ENCODE results near the gene ZBTB12.

Gene ZBTB12

GRCh38 chr6:31880616-31881015 is 21.3 kb downstream of the ZBTB12 start:
- DNase-seq = no peak
- no peak overlapping the region for H3K4me3 Mint-ChIP-seq
- H3K36me3 Mint-ChIP-seq = peaks cover 37 to 53% of the 10 kb centered on the region in 2 donors
- peaks cover 0 to 1% of the 10 kb centered on the region in 2 donors for H3K4me1 Mint-ChIP-seq
- no peak overlapping the region for H3K27ac Mint-ChIP-seq
- no peaks in the 10 kb centered on the region for H3K9me3 Mint-ChIP-seq
- ATAC-seq (replicated peaks) = no peak
- no peaks in the 10 kb centered on the region for H3K27me3 Mint-ChIP-seq

- no peak for DNase-seq
- Mint-ChIP-seq H3K9me3 (no peaks in the 10 kb centered on the region), H3K36me3 (peaks cover 36 to 46% of the 10 kb centered on the region in 2 donors), H3K4me3 (no peak overlapping the region), H3K4me1 (peaks cover 0 to 1% of the 10 kb centered on the region in 2 donors), H3K27ac (no peak overlapping the region), H3K27me3 (no peaks in the 10 kb centered on the region)
- ATAC-seq (replicated peaks) = no peak
Observed at GRCh38 chr6:31879901-31880300, 22.0 kb downstream of the ZBTB12 start.

GRCh38 chr6:31879143-31879542 is 22.7 kb downstream of the ZBTB12 start:
- Mint-ChIP-seq H3K9me3 (no peaks in the 10 kb centered on the region), H3K36me3 (peaks cover 36 to 45% of the 10 kb centered on the region in 2 donors), H3K4me1 (peaks cover 0 to 1% of the 10 kb centered on the region in 2 donors), H3K4me3 (no peak overlapping the region), H3K27ac (peak overlapping the region; percentile 51), H3K27me3 (no peaks in the 10 kb centered on the region)
- no peak for ATAC-seq (replicated peaks)
- no peak for DNase-seq

GRCh38 chr6:31878726-31879125 is 23.2 kb downstream of the ZBTB12 start, which contains the start of gene SLC44A4:
SLC44A4 (minus strand) TSS chr6:31878997; CDS start chr6:31878980, 17 bp downstream.
- no peaks in the 10 kb centered on the region for H3K27me3 Mint-ChIP-seq
- H3K4me1 Mint-ChIP-seq = peaks cover 0 to 1% of the 10 kb centered on the region in 2 donors
- H3K9me3 Mint-ChIP-seq = no peaks in the 10 kb centered on the region
- peak within 1 kb of the TSS; percentile 79 for H3K27ac Mint-ChIP-seq
- H3K36me3 Mint-ChIP-seq = peaks cover 36 to 40% of the 10 kb centered on the region in 2 donors
- H3K4me3 Mint-ChIP-seq = no peak within 1 kb of the TSS
- no peak for DNase-seq
- ATAC-seq (replicated peaks) = peak in 1 of 2 donors; percentile 8

- DNase-seq = no peak
- H3K27me3 Mint-ChIP-seq = no peaks in the 10 kb centered on the region
- H3K36me3 Mint-ChIP-seq = peaks cover 32 to 38% of the 10 kb centered on the region in 2 donors
- peaks cover 0 to 1% of the 10 kb centered on the region in 2 donors for H3K4me1 Mint-ChIP-seq
- no peak overlapping the region for H3K4me3 Mint-ChIP-seq
- no peak for ATAC-seq (replicated peaks)
- H3K9me3 Mint-ChIP-seq = no peaks in the 10 kb centered on the region
- H3K27ac Mint-ChIP-seq = peak overlapping the region; percentile 79
Observed at GRCh38 chr6:31878222-31878621, 23.7 kb downstream of the ZBTB12 start.

GRCh38 chr6:31877651-31878161 is 24.2 kb downstream of the ZBTB12 start:
- DNase-seq (no peak), ATAC-seq (replicated peaks) (peak in 1 of 2 donors; percentile 8)
- no peaks in the 10 kb centered on the region for H3K9me3 Mint-ChIP-seq
- H3K36me3 Mint-ChIP-seq = peaks cover 27 to 33% of the 10 kb centered on the region in 2 donors
- H3K27me3 Mint-ChIP-seq = no peaks in the 10 kb centered on the region
- no peak overlapping the region for H3K27ac Mint-ChIP-seq
- peaks cover 0 to 1% of the 10 kb centered on the region in 2 donors for H3K4me1 Mint-ChIP-seq
- H3K4me3 Mint-ChIP-seq = no peak overlapping the region

GRCh38 chr6:31877125-31877650 is 24.7 kb downstream of the ZBTB12 start:
- ATAC-seq (replicated peaks) = no peak
- peaks cover 0 to 1% of the 10 kb centered on the region in 2 donors for H3K4me1 Mint-ChIP-seq
- no peaks in the 10 kb centered on the region for H3K9me3 Mint-ChIP-seq
- peaks cover 23 to 28% of the 10 kb centered on the region in 2 donors for H3K36me3 Mint-ChIP-seq
- no peak for DNase-seq
- no peak overlapping the region for H3K27ac Mint-ChIP-seq
- no peaks in the 10 kb centered on the region for H3K27me3 Mint-ChIP-seq
- H3K4me3 Mint-ChIP-seq = no peak overlapping the region

GRCh38 chr6:31876357-31876756 is 25.5 kb downstream of the ZBTB12 start:
- Mint-ChIP-seq H3K4me3 (no peak overlapping the region), H3K9me3 (no peaks in the 10 kb centered on the region), H3K36me3 (peaks cover 18 to 21% of the 10 kb centered on the region in 2 donors), H3K4me1 (peaks cover 0 to 1% of the 10 kb centered on the region in 2 donors), H3K27ac (no peak overlapping the region), H3K27me3 (peaks cover 4 to 6% of the 10 kb centered on the region in 2 donors)
- DNase-seq = no peak
- no peak for ATAC-seq (replicated peaks)

GRCh38 chr6:31875877-31876276 is 26.0 kb downstream of the ZBTB12 start:
- Mint-ChIP-seq H3K9me3 (no peaks in the 10 kb centered on the region), H3K27me3 (peaks cover 4 to 6% of the 10 kb centered on the region in 2 donors), H3K27ac (no peak overlapping the region), H3K4me1 (no peaks in the 10 kb centered on the region), H3K36me3 (peaks cover 14 to 16% of the 10 kb centered on the region in 2 donors), H3K4me3 (no peak overlapping the region)
- no peak for DNase-seq
- ATAC-seq (replicated peaks) = no peak

- DNase-seq = no peak
- Mint-ChIP-seq H3K4me1 (no peaks in the 10 kb centered on the region), H3K27ac (peak overlapping the region; percentile 20), H3K36me3 (peaks cover 10 to 11% of the 10 kb centered on the region in 2 donors), H3K4me3 (no peak overlapping the region), H3K27me3 (peaks cover 4 to 6% of the 10 kb centered on the region in 2 donors), H3K9me3 (no peaks in the 10 kb centered on the region)
- no peak for ATAC-seq (replicated peaks)
Observed at GRCh38 chr6:31874836-31875572, 26.9 kb downstream of the ZBTB12 start.

GRCh38 chr6:31874084-31874670 is 27.7 kb downstream of the ZBTB12 start:
- Mint-ChIP-seq H3K4me1 (no peaks in the 10 kb centered on the region), H3K27ac (no peak overlapping the region), H3K9me3 (no peaks in the 10 kb centered on the region), H3K27me3 (peaks cover 6 to 7% of the 10 kb centered on the region in 2 donors), H3K4me3 (no peak overlapping the region), H3K36me3 (peaks cover 2 to 3% of the 10 kb centered on the region in 2 donors)
- DNase-seq (no peak), ATAC-seq (replicated peaks) (no peak)

GRCh38 chr6:31871046-31871659 is 30.7 kb downstream of the ZBTB12 start:
- Mint-ChIP-seq H3K27ac (peak overlapping the region; percentile 25), H3K9me3 (no peaks in the 10 kb centered on the region), H3K36me3 (no peaks in the 10 kb centered on the region), H3K4me1 (no peaks in the 10 kb centered on the region), H3K4me3 (no peak overlapping the region), H3K27me3 (peaks cover 6 to 11% of the 10 kb centered on the region in 2 donors)
- ATAC-seq (replicated peaks) (no peak), DNase-seq (no peak)

- Mint-ChIP-seq H3K36me3 (no peaks in the 10 kb centered on the region), H3K27me3 (peaks cover 6 to 11% of the 10 kb centered on the region in 2 donors), H3K4me1 (no peaks in the 10 kb centered on the region), H3K4me3 (no peak overlapping the region), H3K27ac (no peak overlapping the region), H3K9me3 (no peaks in the 10 kb centered on the region)
- ATAC-seq (replicated peaks) = peak in 1 of 2 donors; percentile 41
- no peak for DNase-seq
Observed at GRCh38 chr6:31870385-31870921, 31.4 kb downstream of the ZBTB12 start.

- no peak overlapping the region for H3K27ac Mint-ChIP-seq
- peaks cover 6 to 11% of the 10 kb centered on the region in 2 donors for H3K27me3 Mint-ChIP-seq
- no peaks in the 10 kb centered on the region for H3K9me3 Mint-ChIP-seq
- ATAC-seq (replicated peaks) = no peak
- H3K36me3 Mint-ChIP-seq = no peaks in the 10 kb centered on the region
- no peak for DNase-seq
- no peak overlapping the region for H3K4me3 Mint-ChIP-seq
- H3K4me1 Mint-ChIP-seq = peaks cover 4 to 9% of the 10 kb centered on the region in 2 donors
Observed at GRCh38 chr6:31869343-31869742, 32.5 kb downstream of the ZBTB12 start.
